Gastrocnemius medialis (tissue), 4 donors: ENCODE measurements around the gene TMEM213.

Experiments used
- CTCF ChIP-seq, 5 experiments: fragments of 450-650 bp in 3 of 5; fragments of 200-600 bp in 2 of 5; sonication (generic) in 2 of 5; IDR thresholded peaks in 4 of 5; conservative IDR thresholded peaks in 1 of 5; 1 replicate in 4 of 5; 2 replicates in 1 of 5; pipeline ENCODE4 v1.5.1; 2016 to 2019; ENCODE audit warnings: antibody characterized with exemption in 5 of 5, mild to moderate bottlenecking in 3 of 5, moderate library complexity in 3 of 5
- POLR2A ChIP-seq, 2 donors: fragments of 450-650 bp; IDR thresholded peaks; one replicate each; pipeline ENCODE4 v1.6.1; 2017; ENCODE audit warnings: antibody characterized with exemption in 2 of 2, mild to moderate bottlenecking in 2 of 2, moderate library complexity in 2 of 2

- TF ChIP-seq CTCF (IDR thresholded peaks at IDR 0.05 in 4 of 5, conservative IDR thresholded peaks at IDR 0.05 in 1 of 5) (no peak), POLR2A (IDR thresholded peaks at IDR 0.05) (no peak)
Observed at GRCh38 chr7:138748666-138749065, 49.1 kb upstream of the TMEM213 start.
